Fibroblast of pulmonary artery (primary cell): ENCODE measurements around the gene ATP8B4.

Experiments
- DNase-seq: peaks from one replicate; pipeline ENCODE4 v3.0.0-alpha.2; 2010; ENCODE audit warnings: low read depth
- H3K4me3 ChIP-seq: replicated peaks from 2 replicates; pipeline ENCODE4 v1.5.1; 2011; ENCODE audit warnings: low read depth, mild to moderate bottlenecking, control low read depth, low read length, moderate library complexity
- TF ChIP-seq, protein P1 (sequence below): IDR thresholded peaks from 2 replicates; pipeline ENCODE4 v1.5.1; 2011; ENCODE audit warnings: mild to moderate bottlenecking, control low read depth, low read length, inconsistent platforms; ENCODE audit errors: missing control alignments

Gene ATP8B4

GRCh38 chr15:49883121-49883520 is 235.9 kb downstream of the ATP8B4 start:
- DNase-seq: no peak
- TF ChIP-seq, protein P1, sequence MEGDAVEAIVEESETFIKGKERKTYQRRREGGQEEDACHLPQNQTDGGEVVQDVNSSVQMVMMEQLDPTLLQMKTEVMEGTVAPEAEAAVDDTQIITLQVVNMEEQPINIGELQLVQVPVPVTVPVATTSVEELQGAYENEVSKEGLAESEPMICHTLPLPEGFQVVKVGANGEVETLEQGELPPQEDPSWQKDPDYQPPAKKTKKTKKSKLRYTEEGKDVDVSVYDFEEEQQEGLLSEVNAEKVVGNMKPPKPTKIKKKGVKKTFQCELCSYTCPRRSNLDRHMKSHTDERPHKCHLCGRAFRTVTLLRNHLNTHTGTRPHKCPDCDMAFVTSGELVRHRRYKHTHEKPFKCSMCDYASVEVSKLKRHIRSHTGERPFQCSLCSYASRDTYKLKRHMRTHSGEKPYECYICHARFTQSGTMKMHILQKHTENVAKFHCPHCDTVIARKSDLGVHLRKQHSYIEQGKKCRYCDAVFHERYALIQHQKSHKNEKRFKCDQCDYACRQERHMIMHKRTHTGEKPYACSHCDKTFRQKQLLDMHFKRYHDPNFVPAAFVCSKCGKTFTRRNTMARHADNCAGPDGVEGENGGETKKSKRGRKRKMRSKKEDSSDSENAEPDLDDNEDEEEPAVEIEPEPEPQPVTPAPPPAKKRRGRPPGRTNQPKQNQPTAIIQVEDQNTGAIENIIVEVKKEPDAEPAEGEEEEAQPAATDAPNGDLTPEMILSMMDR: no peak
- H3K4me3 ChIP-seq: no peak overlapping the region

DNA sequence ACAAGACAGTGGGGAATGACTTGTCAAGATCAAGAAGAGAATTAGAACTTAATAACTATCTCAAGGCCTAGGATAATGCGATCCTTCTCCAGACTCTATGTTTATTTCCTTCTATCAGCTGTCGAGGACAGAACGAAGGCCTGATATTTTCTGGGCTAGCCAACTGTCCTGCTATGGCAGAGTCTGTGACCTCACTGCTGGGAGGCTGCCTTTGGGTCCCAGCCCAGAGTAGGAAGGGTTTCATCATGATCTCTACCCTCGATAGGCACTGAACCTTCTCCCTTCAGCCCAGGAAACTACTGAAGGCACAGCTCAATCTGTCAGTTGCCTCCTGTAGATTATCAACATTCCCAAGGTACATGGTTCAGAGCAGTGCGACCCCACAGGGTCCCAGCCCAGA is 237.2 kb downstream of the ATP8B4 start:
- no peak overlapping the region for H3K4me3 ChIP-seq
- TF ChIP-seq, protein P1: no peak
- DNase-seq: no peak

GRCh38 chr15:49881433-49881832 is 237.6 kb downstream of the ATP8B4 start:
- DNase-seq: no peak
- TF ChIP-seq, protein P1: no peak
- H3K4me3 ChIP-seq: no peak overlapping the region

DNA sequence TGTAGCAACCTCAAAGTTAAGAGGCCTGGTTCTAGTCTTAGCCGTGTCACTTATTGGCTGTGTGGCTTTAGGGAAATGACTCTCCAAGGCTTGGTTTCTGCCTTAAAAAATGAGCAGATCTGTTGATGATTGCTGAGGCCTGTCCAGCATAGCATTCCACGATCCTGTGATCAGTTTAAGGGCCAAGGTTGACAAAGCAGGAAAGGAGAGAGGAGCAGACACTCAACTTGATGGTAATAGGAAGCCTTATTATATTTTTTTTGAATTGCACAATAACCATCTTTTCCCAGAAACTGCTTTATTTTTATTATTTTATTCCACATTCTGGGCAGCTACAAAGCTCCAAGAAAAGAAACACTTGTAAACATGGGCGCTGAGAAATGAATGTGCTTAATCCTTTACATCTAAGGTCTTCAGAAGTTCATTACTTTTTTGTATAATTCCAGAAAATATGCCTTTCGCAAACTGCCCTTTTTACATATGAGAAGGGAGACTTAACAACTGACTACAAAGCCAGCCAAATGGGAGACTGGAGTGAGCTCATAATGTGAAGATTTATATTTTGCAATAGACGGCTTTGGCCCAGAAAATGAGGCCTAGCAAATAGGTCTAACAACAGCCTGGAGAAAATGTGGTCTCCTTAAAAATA is 241.0 kb downstream of the ATP8B4 start:
- TF ChIP-seq, protein P1: no peak
- peak; percentile 79 for DNase-seq

GRCh38 chr15:49877117-49877872 is 241.7 kb downstream of the ATP8B4 start:
- peak; percentile 74 for DNase-seq
- TF ChIP-seq, protein P1: no peak

More for the DNA sequence above, 241.0 kb downstream of the ATP8B4 start:
- H3K4me3 ChIP-seq: no peak overlapping the region

DNA sequence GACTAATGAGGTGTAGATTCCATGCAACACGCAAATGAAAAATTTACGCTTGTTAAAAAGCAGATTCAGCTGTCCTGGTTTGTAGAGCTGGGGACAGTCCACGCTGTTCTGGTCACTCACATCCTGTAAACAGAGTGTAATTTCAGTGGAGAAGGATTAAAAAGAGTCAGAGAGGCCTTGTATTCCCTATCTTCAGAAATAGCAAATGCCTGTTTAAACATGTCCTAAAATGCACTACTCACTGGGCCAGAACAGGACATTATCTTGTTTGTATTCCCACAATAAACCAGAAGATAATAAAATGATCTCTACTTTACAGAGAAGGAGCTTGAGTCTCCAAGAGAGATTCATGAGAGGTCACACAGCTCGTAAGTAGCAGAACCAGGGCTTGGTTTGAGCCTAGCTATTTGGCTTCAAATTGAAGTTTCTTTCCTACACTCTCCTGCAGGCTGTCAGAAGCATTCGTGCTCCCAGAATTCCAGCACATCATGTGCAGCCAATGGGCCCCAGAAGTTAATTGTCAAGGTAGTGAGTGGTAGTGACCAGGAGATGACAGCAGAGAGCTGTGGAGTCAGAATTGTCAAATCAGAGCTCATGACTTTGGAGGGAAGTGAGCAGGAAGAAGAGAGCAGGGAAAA is 242.5 kb downstream of the ATP8B4 start:
- no peak for DNase-seq
- TF ChIP-seq, protein P1: peak; percentile 4
- H3K4me3 ChIP-seq: no peak overlapping the region

More at GRCh38 chr15:49877117-49877872, 241.7 kb downstream of the ATP8B4 start:
- H3K4me3 ChIP-seq: no peak overlapping the region
